Stimulated activated CD4-positive, alpha-beta T cell treated with anti-CD3 and anti-CD28 coated beads, Interleukin-15, amount 100 ng/mL, for 1 hour (primary cell): ENCODE results near the gene ZNF316.

Source experiments
- DNase-seq, 2 donors: peaks; one replicate each; pipeline ENCODE4 v3.0.0-alpha.2; 2020; ENCODE audit warnings: low read depth in 1 of 2, low spot score in 1 of 2

Gene ZNF316

DNA sequence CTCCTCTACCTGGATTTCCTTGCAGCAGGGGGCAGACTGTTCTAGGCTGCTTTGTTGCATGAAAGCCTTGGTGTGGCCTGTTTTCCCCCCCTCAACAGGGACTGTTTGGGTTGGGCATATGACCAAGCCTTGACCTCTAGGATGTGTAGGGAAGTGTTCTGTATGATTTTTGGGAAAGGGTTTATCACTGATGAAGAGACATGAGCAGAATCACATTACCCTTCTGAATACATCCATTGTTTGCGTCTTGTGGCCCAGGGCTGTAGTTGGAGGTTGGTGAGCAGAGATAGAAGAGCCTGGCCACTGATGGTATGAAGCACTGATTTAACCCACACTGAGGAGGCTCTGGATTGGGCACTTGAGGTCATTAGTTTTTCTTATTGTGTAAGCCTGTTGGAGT is 43.0 kb downstream of the ZNF316 start:
- DNase-seq = no peak

- no peak for DNase-seq
These were observed 54.0 kb downstream of the ZNF316 start for GRCh38 chr7:6691103-6691502.

DNA sequence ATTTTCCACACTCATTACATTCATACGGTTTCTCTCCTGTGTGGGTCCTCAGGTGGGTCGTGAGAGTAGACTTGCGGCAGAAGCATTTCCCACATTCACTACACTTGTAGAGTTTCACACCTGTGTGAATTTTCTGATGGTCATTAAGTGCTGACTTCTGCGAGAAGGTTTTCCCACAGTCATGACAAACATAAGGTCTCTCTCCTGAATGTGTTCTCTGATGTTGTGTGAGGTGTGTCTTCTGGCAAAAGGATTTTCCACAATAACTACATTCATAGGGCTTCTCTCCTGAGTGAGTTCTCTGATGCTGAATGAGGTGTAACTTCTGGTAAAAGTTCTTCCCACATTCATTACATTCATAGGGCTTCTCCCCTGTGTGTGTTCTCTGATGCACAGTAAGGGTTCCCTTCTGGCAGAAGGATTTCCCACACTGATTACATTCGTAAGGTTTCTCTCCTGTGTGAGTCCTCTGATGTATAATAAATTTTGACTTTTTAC is 54.5 kb downstream of the ZNF316 start:
- DNase-seq = no peak

DNA sequence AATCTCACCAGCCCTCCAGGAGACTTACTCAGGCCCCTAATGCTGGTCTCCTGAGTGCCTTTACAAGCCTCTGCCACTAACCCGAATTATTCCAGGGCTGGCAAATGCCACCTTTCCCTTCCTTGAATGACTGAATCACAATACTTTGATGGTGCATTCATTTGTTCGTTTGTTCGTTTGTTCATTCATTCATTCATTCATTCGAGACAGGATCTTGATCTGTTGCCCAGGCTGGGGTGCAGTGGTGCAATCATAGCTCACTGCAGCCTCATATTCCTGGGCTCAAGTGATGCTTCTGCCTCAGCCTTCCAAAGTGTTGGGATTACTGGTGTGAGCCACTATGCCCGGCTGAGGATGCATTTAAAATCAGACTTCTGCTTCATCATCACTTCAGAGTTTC is 63.7 kb downstream of the ZNF316 start:
- DNase-seq = no peak

GRCh38 chr7:6701860-6702259 is 64.7 kb downstream of the ZNF316 start:
- no peak for DNase-seq
